ENCODE results near the gene USP1. TPM values are rescaled to one million over a fixed set of nuclear protein-coding genes. Genes with fewer than 3 reads are reported as not detected.

The USP1 gene
- total and polyA plus RNA-seq, 2 donors (not counting 3 experiments of a cell fraction or from before 2014, with no cell fraction given), result 7.0 to 38.4 TPM

GRCh38 chr1:62424411-62424810 lies 12.4 kb upstream of the USP1 start:
- Histone ChIP-seq H4K20me1 (replicated peaks; ENCODE audit: control insufficient read depth, extremely low read depth, insufficient read depth, low read length) (no peaks in the 10 kb centered on the region), H3K4me3 (replicated peaks in 1 of 3; ENCODE audit: insufficient read depth in 1 of 3, low read depth in 1 of 3, low read length in 3 of 3) (no peak overlapping the region), H3K79me2 (ENCODE audit: control insufficient read depth, insufficient read depth, low read length) (no peaks in the 10 kb centered on the region), H3K27me3 (ENCODE audit: control insufficient read depth in 2 of 2, insufficient read depth in 2 of 2, low read length in 2 of 2) (peaks cover 0 to 3% of the 10 kb centered on the region in 2 experiments), H3K36me3 (ENCODE audit: control insufficient read depth in 2 of 2, extremely low read depth in 1 of 2, insufficient read depth in 2 of 2, low read length in 2 of 2) (no peaks in the 10 kb centered on the region), H3K4me2 (ENCODE audit: insufficient read depth, low read length) (no peak overlapping the region), H2AFZ (ENCODE audit: low read depth, low read length) (no peak overlapping the region), H3K9me1 (replicated peaks; ENCODE audit: control insufficient read depth, extremely low read depth, insufficient read depth, low read length) (no peaks in the 10 kb centered on the region), H3K27ac (ENCODE audit: insufficient read depth, low read depth, low read length) (no peak overlapping the region), H3K9me3 (replicated peaks; ENCODE audit: control insufficient read depth, insufficient read depth, low read length) (no peaks in the 10 kb centered on the region), H3K9ac (replicated peaks; ENCODE audit: extremely low read depth, insufficient read depth, low read length) (no peak overlapping the region), H3K4me1 (ENCODE audit: control insufficient read depth, extremely low read depth, insufficient read depth, low read length) (peaks cover 2% of the 10 kb centered on the region)
- TF ChIP-seq POLR2AphosphoS5 (IDR thresholded peaks at IDR 0.05; ENCODE audit: insufficient read depth, low read depth, low read length) (no peak), POLR2A (IDR thresholded peaks at IDR 0.05; ENCODE audit: low read depth, low read length) (no peak), MYC (IDR thresholded peaks at IDR 0.05; ENCODE audit: low read depth, low read length) (no peak), MAX (IDR thresholded peaks at IDR 0.05; ENCODE audit: insufficient read depth, insufficient read length) (no peak), JUN (IDR thresholded peaks at IDR 0.05; ENCODE audit: borderline replicate concordance, insufficient read depth, insufficient read length, low read depth) (no peak), GATA2 (IDR thresholded peaks at IDR 0.05; ENCODE audit: insufficient read depth, insufficient read length, low read depth, low read length) (no peak), FOS (IDR thresholded peaks at IDR 0.05; ENCODE audit: borderline replicate concordance, insufficient read depth, low read length) (no peak), EZH2 (IDR thresholded peaks at IDR 0.05; ENCODE audit: borderline replicate concordance, low read depth, low read length, severe bottlenecking) (no peak)
- TF ChIP-seq, protein P1, sequence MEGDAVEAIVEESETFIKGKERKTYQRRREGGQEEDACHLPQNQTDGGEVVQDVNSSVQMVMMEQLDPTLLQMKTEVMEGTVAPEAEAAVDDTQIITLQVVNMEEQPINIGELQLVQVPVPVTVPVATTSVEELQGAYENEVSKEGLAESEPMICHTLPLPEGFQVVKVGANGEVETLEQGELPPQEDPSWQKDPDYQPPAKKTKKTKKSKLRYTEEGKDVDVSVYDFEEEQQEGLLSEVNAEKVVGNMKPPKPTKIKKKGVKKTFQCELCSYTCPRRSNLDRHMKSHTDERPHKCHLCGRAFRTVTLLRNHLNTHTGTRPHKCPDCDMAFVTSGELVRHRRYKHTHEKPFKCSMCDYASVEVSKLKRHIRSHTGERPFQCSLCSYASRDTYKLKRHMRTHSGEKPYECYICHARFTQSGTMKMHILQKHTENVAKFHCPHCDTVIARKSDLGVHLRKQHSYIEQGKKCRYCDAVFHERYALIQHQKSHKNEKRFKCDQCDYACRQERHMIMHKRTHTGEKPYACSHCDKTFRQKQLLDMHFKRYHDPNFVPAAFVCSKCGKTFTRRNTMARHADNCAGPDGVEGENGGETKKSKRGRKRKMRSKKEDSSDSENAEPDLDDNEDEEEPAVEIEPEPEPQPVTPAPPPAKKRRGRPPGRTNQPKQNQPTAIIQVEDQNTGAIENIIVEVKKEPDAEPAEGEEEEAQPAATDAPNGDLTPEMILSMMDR (IDR thresholded peaks at IDR 0.05; ENCODE audit: extremely low read depth in 1 of 2, insufficient read depth in 1 of 2, low read depth in 1 of 2, low read length in 2 of 2), result no peak
- no peak for DNase-seq (ENCODE audit: low read depth, low spot score)
- ChIA-PET CTCF (interaction anchor here (1.3 kb wide), 1 partner anchor 322 kb away, joined by 4 read pairs; no protein-coding TSS in a partner anchor), POLR2A (no interaction called here)
- no peak for FAIRE-seq
- intact Hi-C loops (cut with micrococcal nuclease), result no loop called here
- dilution Hi-C loops (cut with MboI; ENCODE audit: extremely low pct_ligation_motif_present, low sequenced_read_pairs), result no loop called here
- BruUV-seq (replicated peaks), result no TSS peak
